ENCODE data around the gene BCL2L2. TPM values are rescaled to one million over a fixed set of nuclear protein-coding genes. Genes with fewer than 3 reads are reported as not detected.

Gene BCL2L2
- total RNA-seq, 1 experiment from 2014 or later: 41.2 TPM

DNA sequence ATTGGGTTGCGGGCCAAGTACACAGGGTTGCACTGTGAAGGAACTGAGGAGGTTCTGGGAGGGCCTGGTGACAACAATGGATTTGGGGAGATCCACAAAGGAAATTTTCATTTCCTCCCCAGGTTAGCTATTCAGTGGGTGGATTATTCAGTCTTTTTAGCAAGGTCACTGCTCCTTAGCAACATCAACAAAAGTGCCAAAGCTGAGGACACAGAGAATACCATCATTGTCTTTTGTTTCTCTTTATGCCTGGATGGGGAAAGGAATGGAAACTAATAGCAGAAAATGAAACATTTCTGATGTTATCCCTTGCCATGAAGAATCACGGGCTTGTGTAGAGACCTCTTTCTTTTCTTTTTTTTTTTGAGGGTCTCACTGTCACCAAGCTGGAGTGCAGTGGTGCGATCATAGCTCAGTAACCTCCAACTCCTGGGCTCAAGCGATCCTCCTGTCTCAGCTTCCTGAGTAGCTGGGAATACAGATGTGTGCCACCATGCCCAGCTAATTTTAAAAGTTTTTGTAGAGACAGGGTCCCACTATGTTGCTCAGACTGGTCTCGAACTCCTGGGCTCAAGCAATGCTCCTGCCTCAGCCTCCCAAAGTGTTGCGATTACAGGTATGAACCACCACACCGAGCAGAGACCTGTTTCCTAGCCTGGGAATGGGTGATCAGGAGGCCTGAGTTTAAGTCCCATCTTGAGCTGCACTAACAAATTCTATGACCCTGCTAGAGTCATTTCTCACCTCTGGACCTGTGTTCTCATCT lies 10.4 kb upstream of the BCL2L2 start:
- ChIA-PET POLR2A (interaction anchor here (0.6 to 3.6 kb wide), 5 partner anchors 9 to 362 kb away, joined by 3 to 19 read pairs (median 6); partner anchors contain the start of genes HOMEZ and PABPN1), CTCF (interaction anchor here (0.5 to 5.6 kb wide), 20 partner anchors 9 to 355 kb away, joined by 3 to 32 read pairs (median 4); partner anchors contain the start of genes HOMEZ and PABPN1)
- no TSS peak for BruUV-seq (replicated peaks)
- Mint-ChIP-seq H3K4me3 (ENCODE audit: unreplicated experiment) (no peak overlapping the region), H3K36me3 (ENCODE audit: insufficient read depth, unreplicated experiment) (peaks cover 5% of the 10 kb centered on the region), H3K27ac (ENCODE audit: low read depth, unreplicated experiment) (no peak overlapping the region), H3K27me3 (ENCODE audit: insufficient read depth, unreplicated experiment) (no peaks in the 10 kb centered on the region), H3K9me3 (ENCODE audit: unreplicated experiment) (no peaks in the 10 kb centered on the region), H3K4me1 (ENCODE audit: insufficient read depth, unreplicated experiment) (peaks cover 20% of the 10 kb centered on the region)
- intact Hi-C loops (cut with micrococcal nuclease): no loop called here
- TF ChIP-seq, protein P1, sequence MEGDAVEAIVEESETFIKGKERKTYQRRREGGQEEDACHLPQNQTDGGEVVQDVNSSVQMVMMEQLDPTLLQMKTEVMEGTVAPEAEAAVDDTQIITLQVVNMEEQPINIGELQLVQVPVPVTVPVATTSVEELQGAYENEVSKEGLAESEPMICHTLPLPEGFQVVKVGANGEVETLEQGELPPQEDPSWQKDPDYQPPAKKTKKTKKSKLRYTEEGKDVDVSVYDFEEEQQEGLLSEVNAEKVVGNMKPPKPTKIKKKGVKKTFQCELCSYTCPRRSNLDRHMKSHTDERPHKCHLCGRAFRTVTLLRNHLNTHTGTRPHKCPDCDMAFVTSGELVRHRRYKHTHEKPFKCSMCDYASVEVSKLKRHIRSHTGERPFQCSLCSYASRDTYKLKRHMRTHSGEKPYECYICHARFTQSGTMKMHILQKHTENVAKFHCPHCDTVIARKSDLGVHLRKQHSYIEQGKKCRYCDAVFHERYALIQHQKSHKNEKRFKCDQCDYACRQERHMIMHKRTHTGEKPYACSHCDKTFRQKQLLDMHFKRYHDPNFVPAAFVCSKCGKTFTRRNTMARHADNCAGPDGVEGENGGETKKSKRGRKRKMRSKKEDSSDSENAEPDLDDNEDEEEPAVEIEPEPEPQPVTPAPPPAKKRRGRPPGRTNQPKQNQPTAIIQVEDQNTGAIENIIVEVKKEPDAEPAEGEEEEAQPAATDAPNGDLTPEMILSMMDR (IDR thresholded peaks at IDR 0.05; ENCODE audit: unreplicated experiment): no peak
- no peak for DNase-seq (ENCODE audit: unreplicated experiment)

DNA sequence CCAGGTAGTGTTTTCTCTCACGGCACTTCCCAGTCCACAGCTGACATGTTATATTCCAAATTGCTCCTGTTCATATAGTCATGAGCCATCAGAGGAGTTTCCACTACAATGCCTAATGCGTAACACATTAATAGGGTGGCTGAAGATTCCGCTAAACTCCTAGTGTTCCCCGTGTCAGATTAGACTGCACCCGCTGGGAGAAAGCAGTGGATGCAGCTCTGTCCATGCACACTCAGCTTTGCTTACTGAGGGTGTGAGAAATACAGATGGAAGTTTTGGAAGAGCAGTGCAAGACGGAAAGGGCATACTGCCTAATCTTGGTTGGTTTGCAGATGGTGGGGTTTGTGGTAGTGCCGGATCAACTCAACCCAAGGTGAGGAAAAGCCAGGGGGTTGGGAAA lies 9.5 kb upstream of the BCL2L2 start:
- CTCF ChIA-PET: interaction anchor here (0.6 to 5.6 kb wide), 13 partner anchors 10 to 228 kb away, joined by 3 to 32 read pairs (median 5); partner anchors contain the start of genes HOMEZ and PABPN1
- no peak for DNase-seq (ENCODE audit: unreplicated experiment)
- TF ChIP-seq, protein P1 (IDR thresholded peaks at IDR 0.05; ENCODE audit: unreplicated experiment): no peak
- POLR2A ChIA-PET: interaction anchor here (0.7 to 3.6 kb wide), 4 partner anchors 11 to 138 kb away, joined by 3 to 19 read pairs (median 4); partner anchors contain the start of gene HOMEZ
- BruUV-seq (replicated peaks): no TSS peak
- Mint-ChIP-seq H3K4me1 (ENCODE audit: insufficient read depth, unreplicated experiment) (peaks cover 20% of the 10 kb centered on the region), H3K36me3 (ENCODE audit: insufficient read depth, unreplicated experiment) (peaks cover 5% of the 10 kb centered on the region), H3K27ac (ENCODE audit: low read depth, unreplicated experiment) (no peak overlapping the region), H3K4me3 (ENCODE audit: unreplicated experiment) (no peak overlapping the region), H3K27me3 (ENCODE audit: insufficient read depth, unreplicated experiment) (no peaks in the 10 kb centered on the region), H3K9me3 (ENCODE audit: unreplicated experiment) (no peaks in the 10 kb centered on the region)
- intact Hi-C loops (cut with micrococcal nuclease): no loop called here

DNA sequence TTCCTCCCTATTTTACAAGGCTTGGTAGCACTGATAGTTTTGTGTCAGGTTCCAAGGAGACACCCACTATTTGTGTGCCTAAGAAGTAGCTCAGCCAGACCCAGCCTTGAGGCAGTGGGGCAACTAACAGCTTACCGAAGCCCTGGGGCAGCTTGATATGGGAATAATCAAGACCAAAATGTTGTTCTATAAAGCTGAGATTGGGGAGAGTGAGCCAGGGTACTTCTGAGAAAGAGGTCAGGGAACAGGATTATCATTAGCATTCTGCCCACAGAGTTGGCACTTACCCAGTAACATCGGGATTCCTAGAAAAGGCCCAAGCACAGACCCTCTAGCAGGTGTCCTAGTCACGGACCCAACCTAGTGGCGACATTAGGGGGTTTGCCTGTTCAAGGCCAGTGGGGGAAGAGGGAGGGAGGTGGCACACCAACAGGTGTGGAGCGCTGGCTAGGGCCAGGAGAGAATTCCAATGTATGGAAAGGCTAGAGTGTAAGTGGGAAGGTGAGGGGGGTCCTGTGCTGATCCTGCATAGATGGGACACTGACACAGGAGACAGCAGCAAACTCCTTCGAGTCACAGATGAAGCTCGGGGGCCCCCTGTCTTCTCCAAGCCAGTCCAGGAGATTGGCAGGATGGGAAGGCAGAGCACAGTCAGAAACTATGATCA lies 8.9 kb upstream of the BCL2L2 start:
- peaks cover 20% of the 10 kb centered on the region for H3K4me1 Mint-ChIP-seq (ENCODE audit: insufficient read depth, unreplicated experiment)
- H3K4me3 Mint-ChIP-seq (ENCODE audit: unreplicated experiment): no peak overlapping the region
- no peak for DNase-seq (ENCODE audit: unreplicated experiment)
- POLR2A ChIA-PET: interaction anchor here (0.7 to 3.6 kb wide), 4 partner anchors 12 to 138 kb away, joined by 3 to 19 read pairs (median 4); partner anchors contain the start of gene HOMEZ
- CTCF ChIA-PET: interaction anchor here (0.6 to 6.4 kb wide), 13 partner anchors 9 to 262 kb away, joined by 3 to 49 read pairs (median 6); partner anchors contain the start of genes BCL2L2, HOMEZ and PABPN1
- H3K27me3 Mint-ChIP-seq (ENCODE audit: insufficient read depth, unreplicated experiment): no peaks in the 10 kb centered on the region
- H3K27ac Mint-ChIP-seq (ENCODE audit: low read depth, unreplicated experiment): no peak overlapping the region
- intact Hi-C loops (cut with micrococcal nuclease): no loop called here
- peaks cover 5% of the 10 kb centered on the region for H3K36me3 Mint-ChIP-seq (ENCODE audit: insufficient read depth, unreplicated experiment)
- BruUV-seq (replicated peaks): no TSS peak
- TF ChIP-seq, protein P1 (IDR thresholded peaks at IDR 0.05; ENCODE audit: unreplicated experiment): no peak
- H3K9me3 Mint-ChIP-seq (ENCODE audit: unreplicated experiment): no peaks in the 10 kb centered on the region

Measured in MCF 10A (cell line).